SK-N-SH treated with all-trans-retinoic acid at 6 μM for 48 hours (cell line): ENCODE results near the gene HSPA12A.

Experiments
- ATAC-seq: fragments of 200-7000 bp; cut with Tn5 transposase; 3 replicates; pipeline ENCODE4 v1.9.1; 2020; ENCODE audit warnings: mild to moderate bottlenecking, moderate library complexity
- ARNTL ChIP-seq: fragments of 450-650 bp; formaldehyde crosslinking; IDR thresholded peaks from 2 replicates; pipeline ENCODE4 v1.5.0; 2020; ENCODE audit warnings: low read depth, mild to moderate bottlenecking, moderate library complexity, borderline replicate concordance
- BACH2 ChIP-seq: fragments of 250-450 bp; sonication (Bioruptor Pico); IDR thresholded peaks from 2 replicates; pipeline ENCODE4 v1.9.0; 2021; ENCODE audit warnings: mild to moderate bottlenecking, borderline replicate concordance
- CREB5 ChIP-seq: fragments of 250-450 bp; sonication (Bioruptor Pico); IDR thresholded peaks from 2 replicates; pipeline ENCODE4 v1.5.1; 2020; ENCODE audit warnings: low read depth, mild to moderate bottlenecking, moderate library complexity
- GLIS3 ChIP-seq: fragments of 250-450 bp; sonication (Bioruptor Pico); IDR thresholded peaks from 2 replicates; pipeline ENCODE4 v1.5.0; 2020; ENCODE audit warnings: mild to moderate bottlenecking, moderate library complexity
- ISL1 ChIP-seq: fragments of 250-450 bp; sonication (Bioruptor Pico); IDR thresholded peaks from 2 replicates; pipeline ENCODE4 v2.1.2; 2022; ENCODE audit warnings: mild to moderate bottlenecking, moderate library complexity
- OSR1 ChIP-seq: fragments of 250-450 bp; sonication (Bioruptor Pico); IDR thresholded peaks from 2 replicates; pipeline ENCODE4 v1.8.0; 2022; ENCODE audit warnings: moderate library complexity, mild to moderate bottlenecking, inconsistent platforms
- PATZ1 ChIP-seq: fragments of 250-450 bp; sonication (Bioruptor Pico); IDR thresholded peaks from 2 replicates; pipeline ENCODE4 v1.8.0; 2020; ENCODE audit warnings: mild to moderate bottlenecking, moderate library complexity, borderline replicate concordance
- PPARA ChIP-seq: fragments of 250-450 bp; sonication (Bioruptor Pico); IDR thresholded peaks from 2 replicates; pipeline ENCODE4 v1.5.0; 2020; ENCODE audit warnings: mild to moderate bottlenecking, borderline replicate concordance
- RARB ChIP-seq: fragments of 250-450 bp; sonication (Bioruptor Pico); IDR thresholded peaks from 2 replicates; pipeline ENCODE4 v1.8.0; 2021; ENCODE audit warnings: mild to moderate bottlenecking, moderate library complexity
- SNAI2 ChIP-seq: fragments of 250-450 bp; sonication (Bioruptor Pico); IDR thresholded peaks from 2 replicates; pipeline ENCODE4 v1.5.0; 2020; ENCODE audit warnings: mild to moderate bottlenecking, moderate library complexity
- TCF4 ChIP-seq: fragments of 250-450 bp; sonication (Bioruptor Pico); IDR thresholded peaks from 2 replicates; pipeline ENCODE4 v1.8.0; 2021; ENCODE audit warnings: mild to moderate bottlenecking, moderate library complexity, borderline replicate concordance
- TOX ChIP-seq: fragments of 250-450 bp; sonication (Bioruptor Pico); IDR thresholded peaks from 2 replicates; pipeline ENCODE4 v1.8.0; 2021; ENCODE audit warnings: mild to moderate bottlenecking, moderate library complexity, borderline replicate concordance
- ZC3H10 ChIP-seq: fragments of 250-450 bp; sonication (Bioruptor Pico); IDR thresholded peaks from 2 replicates; pipeline ENCODE4 v1.5.1; 2021; ENCODE audit warnings: mild to moderate bottlenecking, moderate library complexity
- ZFP3 ChIP-seq: fragments of 250-450 bp; sonication (Bioruptor Pico); IDR thresholded peaks from 2 replicates; pipeline ENCODE4 v1.5.0; 2020; ENCODE audit warnings: mild to moderate bottlenecking, moderate library complexity
- ZNF70 ChIP-seq: fragments of 450-650 bp; formaldehyde crosslinking; IDR thresholded peaks from 2 replicates; pipeline ENCODE4 v1.5.0; 2020; ENCODE audit warnings: mild to moderate bottlenecking, moderate library complexity
- ZNF8 ChIP-seq: fragments of 450-650 bp; formaldehyde crosslinking; IDR thresholded peaks from 2 replicates; pipeline ENCODE4 v1.5.0; 2020; ENCODE audit warnings: mild to moderate bottlenecking, moderate library complexity
- TF ChIP-seq, protein P1 (sequence below): fragments of 250-450 bp; sonication (Bioruptor Pico); IDR thresholded peaks from 2 replicates; pipeline ENCODE4 v1.8.0; 2021; ENCODE audit warnings: low read depth, mild to moderate bottlenecking, moderate library complexity, borderline replicate concordance

HSPA12A gene

GRCh38 chr10:116626815-116627214 lies 115.6 kb downstream of the HSPA12A start:
- TF ChIP-seq OSR1 (no peak), ZNF70 (CRISPR knock-in tag) (no peak), GLIS3 (no peak), TCF4 (CRISPR knock-in tag) (no peak)
- no peak for ATAC-seq

DNA sequence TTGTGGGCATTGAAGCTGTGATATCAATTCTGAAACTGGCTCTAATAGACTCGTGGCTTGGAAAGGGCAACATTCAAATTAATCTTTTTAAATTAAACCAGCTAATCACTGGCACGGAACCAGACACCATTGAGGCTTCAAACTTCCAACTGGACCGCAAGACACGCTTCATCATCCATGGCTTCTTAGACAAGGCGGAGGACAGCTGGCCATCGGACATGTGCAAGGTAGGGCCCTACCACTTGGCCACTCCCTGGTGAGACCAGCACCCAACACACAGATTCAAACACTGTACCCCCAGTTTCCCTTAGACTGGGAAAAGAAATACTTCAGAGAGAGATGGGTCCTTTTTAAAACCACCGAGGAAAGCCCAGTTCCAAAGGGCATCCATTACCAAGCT lies 116.5 kb downstream of the HSPA12A start:
- no peak for TF ChIP-seq ISL1 (CRISPR knock-in tag)
- no peak for TF ChIP-seq TOX (CRISPR knock-in tag)
- TF ChIP-seq BACH2 (CRISPR knock-in tag): no peak
- TF ChIP-seq PATZ1 (CRISPR knock-in tag): no peak
- TF ChIP-seq ZC3H10: no peak
- ATAC-seq: no peak

DNA sequence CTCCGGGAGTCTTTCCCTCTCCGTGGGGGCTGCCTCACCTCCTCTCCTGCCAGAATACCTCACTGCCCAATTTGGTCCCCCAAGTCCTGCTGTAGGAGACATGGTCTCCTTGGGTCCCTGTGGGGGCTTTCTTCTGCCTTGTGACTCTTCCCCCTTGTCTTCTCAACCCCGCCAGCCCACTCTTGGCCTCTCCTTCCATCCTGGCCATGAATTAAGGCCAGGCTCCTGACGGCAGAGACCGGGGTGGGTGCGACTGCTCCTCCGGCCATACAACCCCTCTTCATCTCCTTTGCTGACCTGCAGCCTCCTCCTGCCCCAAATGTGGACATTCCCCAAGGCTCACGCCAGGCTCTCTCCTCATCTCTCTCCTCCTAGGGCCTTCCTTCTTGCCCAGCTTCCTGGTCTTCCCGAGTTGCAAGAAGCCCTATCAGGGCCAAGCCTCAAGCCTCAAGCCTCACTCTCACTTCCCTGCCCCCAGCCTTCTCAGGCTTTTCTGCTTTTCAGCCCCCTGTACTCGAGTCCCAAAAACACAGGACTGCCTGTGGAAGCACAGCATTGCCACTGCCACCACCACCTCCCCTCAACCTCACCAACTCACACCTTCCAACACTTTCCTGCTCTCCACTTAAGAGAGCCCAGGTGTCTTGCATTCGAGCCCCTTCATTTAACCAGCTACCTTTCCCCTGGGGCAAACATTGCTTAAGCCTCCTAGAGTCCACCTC lies 120.3 kb downstream of the HSPA12A start:
- ATAC-seq: no peak
- no peak for TF ChIP-seq ARNTL (CRISPR knock-in tag)
- no peak for TF ChIP-seq ZNF8
- TF ChIP-seq ZC3H10: no peak
- no peak for TF ChIP-seq PATZ1 (CRISPR knock-in tag)
- TF ChIP-seq RARB (CRISPR knock-in tag): no peak
- no peak for TF ChIP-seq SNAI2 (CRISPR knock-in tag)
- TF ChIP-seq PPARA (CRISPR knock-in tag): no peak
- TF ChIP-seq GLIS3: no peak
- TF ChIP-seq ZFP3 (CRISPR knock-in tag): no peak
- no peak for TF ChIP-seq OSR1
- no peak for TF ChIP-seq CREB5
- TF ChIP-seq, protein P1, sequence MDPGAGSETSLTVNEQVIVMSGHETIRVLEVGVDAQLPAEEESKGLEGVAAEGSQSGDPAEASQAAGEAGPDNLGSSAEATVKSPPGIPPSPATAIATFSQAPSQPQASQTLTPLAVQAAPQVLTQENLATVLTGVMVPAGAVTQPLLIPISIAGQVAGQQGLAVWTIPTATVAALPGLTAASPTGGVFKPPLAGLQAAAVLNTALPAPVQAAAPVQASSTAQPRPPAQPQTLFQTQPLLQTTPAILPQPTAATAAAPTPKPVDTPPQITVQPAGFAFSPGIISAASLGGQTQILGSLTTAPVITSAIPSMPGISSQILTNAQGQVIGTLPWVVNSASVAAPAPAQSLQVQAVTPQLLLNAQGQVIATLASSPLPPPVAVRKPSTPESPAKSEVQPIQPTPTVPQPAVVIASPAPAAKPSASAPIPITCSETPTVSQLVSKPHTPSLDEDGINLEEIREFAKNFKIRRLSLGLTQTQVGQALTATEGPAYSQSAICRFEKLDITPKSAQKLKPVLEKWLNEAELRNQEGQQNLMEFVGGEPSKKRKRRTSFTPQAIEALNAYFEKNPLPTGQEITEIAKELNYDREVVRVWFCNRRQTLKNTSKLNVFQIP (CRISPR knock-in tag): no peak

- no peak for TF ChIP-seq BACH2 (CRISPR knock-in tag)
- no peak for TF ChIP-seq PATZ1 (CRISPR knock-in tag)
- ATAC-seq: no peak
Measured at GRCh38 chr10:116621476-116621875, 120.9 kb downstream of the HSPA12A start.
